ENCODE results near the gene VPS33B.
A peak's percentile ranks its signal among the peaks of the same experiment; 100 is the strongest.

The VPS33B gene

DNA sequence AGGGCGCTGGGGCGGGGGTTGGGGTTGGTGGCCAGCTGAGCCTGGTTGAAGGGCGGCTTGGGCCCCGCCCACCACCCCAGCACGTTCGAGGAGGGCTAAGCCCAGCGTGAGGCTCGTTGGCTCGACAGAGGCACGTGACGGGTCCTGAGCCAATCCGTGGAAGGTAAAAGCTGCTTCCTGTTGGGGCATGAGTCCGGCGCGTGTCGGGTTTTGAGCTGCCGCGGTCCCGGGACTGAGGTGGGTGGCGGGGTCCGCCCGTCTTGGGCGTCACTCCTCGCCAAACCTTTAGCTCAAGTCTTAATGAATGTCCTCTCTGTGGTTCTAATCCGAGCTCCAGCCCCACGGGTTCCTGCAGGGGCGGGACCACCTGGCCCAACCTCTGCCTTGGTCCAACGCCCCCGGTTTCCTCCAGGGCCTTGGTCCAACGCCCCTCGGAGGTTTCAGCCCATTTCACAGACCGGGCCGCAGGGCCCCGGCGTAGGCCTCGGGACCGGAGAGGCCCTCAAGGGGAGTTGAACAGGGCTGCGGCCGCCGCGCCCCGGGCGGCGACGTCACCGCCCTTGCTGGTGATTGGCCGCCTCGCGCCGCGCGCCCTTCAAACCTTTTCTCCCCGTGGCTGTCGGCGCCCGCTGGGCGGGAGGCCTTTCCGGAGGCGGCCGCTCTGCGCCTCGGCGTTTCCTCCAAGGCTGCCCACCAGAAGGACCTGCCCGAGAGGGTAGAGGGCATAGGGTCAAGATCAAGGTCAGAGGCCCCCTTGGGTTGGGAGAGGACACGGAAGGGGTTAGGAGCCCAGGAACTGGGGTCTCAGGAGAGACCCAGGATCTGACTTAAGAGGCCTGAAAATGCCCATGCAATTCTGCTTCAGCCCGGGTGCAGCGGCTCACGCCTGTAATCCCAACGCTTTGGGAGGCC is 67.4 kb downstream of the VPS33B start, which contains the start of gene RCCD1:
Gene RCCD1, plus strand, starts transcription at position 173 of the 912 bp plus-strand sequence. CDS start 1,851 bp downstream, outside the sequence.
- no peaks in the 10 kb centered on the region for H3K27me3 ChIP-seq
- H4K20me1 ChIP-seq = peaks cover 38% of the 10 kb centered on the region
- peaks cover 64% of the 10 kb centered on the region for H3K36me3 ChIP-seq
- H3K9ac ChIP-seq = peak within 1 kb of the TSS; percentile 95
- H3K4me2 ChIP-seq = peak within 1 kb of the TSS; percentile 97
- H3K9me3 ChIP-seq = no peaks in the 10 kb centered on the region
- peak within 1 kb of the TSS; percentile 87 for H3K4me3 ChIP-seq
- peak within 1 kb of the TSS; percentile 97 for H3K27ac ChIP-seq
- peaks cover 39% of the 10 kb centered on the region for H3K4me1 ChIP-seq
- TF ChIP-seq Cebpa-rat (IDR thresholded peaks at IDR 0.05) = no peak

DNA sequence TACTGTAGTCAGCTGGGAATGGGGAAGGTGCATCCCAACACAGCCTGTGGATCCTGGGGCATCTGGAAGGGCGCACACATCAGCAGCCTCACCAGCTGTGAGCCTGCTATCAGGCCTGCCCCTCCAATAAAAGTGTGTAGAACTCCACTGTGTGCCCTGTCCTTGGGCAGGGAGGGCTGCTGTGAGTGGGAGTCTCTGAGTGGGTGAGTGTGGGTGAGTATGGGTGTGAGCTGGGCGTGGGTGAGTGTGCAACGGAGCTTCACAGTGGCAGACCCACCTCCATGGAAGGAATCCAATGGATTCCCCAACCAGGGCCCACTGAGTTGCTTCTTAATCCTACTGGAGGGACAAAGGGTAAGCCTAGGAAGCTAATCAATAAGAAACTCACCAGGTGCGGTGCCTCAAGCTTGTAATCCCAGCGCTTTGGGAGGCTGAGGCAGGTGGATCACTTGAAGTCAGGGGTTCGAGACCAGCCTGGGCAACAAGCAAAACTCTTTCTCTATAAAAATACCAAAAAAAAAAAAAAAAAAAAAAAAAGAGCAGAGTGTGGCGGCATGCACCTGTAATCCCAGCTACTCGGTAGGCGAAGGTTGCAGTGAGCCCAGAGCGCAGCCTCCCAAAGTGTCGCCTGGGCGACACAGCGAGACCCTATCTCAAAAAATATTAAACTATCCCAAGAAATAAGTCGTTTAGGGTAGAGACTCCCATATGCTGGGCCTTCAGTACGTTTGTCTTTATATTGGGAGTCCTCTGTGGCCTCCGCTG is 68.3 kb downstream of the VPS33B start:
- H3K9me3 ChIP-seq = no peaks in the 10 kb centered on the region
- peaks cover 69% of the 10 kb centered on the region for H3K36me3 ChIP-seq
- H4K20me1 ChIP-seq = peaks cover 38% of the 10 kb centered on the region
- no peaks in the 10 kb centered on the region for H3K27me3 ChIP-seq
- H3K4me3 ChIP-seq = peak overlapping the region; percentile 87
- no peak overlapping the region for H3K27ac ChIP-seq
- H3K4me2 ChIP-seq = peak overlapping the region; percentile 97
- no peak overlapping the region; the same call in 1 of the 2 replicates for H3K9ac ChIP-seq
- H3K4me1 ChIP-seq = peaks cover 34% of the 10 kb centered on the region
- TF ChIP-seq Cebpa-rat (IDR thresholded peaks at IDR 0.05) = no peak

DNA sequence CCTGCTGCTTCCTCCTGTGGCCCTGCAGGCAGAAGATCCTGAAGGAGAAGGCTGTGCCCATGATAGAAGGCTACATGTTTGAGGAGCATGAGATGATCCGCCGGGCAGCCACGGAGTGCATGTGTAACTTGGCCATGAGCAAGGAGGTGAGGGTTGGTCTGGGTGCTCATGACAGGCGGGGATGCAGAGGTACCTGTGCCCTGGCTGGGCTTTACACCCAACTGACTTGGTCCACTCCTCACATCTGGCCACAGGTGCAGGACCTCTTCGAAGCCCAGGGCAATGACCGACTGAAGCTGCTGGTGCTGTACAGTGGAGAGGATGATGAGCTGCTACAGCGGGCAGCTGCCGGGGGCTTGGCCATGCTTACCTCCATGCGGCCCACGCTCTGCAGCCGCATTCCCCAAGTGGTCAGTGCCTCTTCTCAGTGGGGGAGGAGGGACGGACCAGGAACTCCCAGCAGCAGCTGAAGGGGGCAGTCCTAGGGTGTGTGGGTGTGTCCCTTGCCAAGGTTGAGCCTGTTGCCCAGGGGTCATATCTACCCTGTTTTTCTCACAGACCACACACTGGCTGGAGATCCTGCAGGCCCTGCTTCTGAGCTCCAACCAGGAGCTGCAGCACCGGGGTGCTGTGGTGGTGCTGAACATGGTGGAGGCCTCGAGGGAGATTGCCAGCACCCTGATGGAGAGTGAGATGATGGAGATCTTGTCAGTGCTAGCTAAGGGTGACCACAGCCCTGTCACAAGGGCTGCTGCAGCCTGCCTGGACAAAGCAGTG is 69.3 kb downstream of the VPS33B start:
- H3K4me3 ChIP-seq = no peak overlapping the region
- H3K27ac ChIP-seq = no peak overlapping the region
- H3K4me1 ChIP-seq = peaks cover 34% of the 10 kb centered on the region
- peaks cover 37% of the 10 kb centered on the region for H4K20me1 ChIP-seq
- no peaks in the 10 kb centered on the region for H3K27me3 ChIP-seq
- no peak overlapping the region for H3K4me2 ChIP-seq
- no peak overlapping the region for H3K9ac ChIP-seq
- peaks cover 73% of the 10 kb centered on the region for H3K36me3 ChIP-seq
- no peaks in the 10 kb centered on the region for H3K9me3 ChIP-seq
- TF ChIP-seq Cebpa-rat (IDR thresholded peaks at IDR 0.05) = no peak

DNA sequence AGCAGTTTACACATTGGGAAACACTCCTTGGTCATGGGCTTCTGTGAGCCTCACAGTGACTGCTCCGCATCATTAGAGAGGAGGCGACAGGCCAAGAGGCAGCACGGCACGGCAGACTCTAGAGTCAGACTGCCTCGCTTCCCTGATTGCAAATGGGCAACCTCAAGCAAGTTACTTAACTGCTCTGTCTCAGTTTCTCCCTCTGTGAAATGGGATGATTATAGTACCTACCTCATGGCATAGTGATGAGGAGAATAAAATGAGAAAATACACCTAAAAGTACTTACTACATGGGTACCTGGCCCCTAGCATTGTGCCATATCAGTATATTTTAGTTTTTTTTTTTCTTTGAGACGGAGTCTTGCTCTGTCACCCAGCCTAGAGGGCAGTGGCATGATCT is 71.7 kb downstream of the VPS33B start:
- Histone ChIP-seq H3K27me3 (no peaks in the 10 kb centered on the region), H3K4me1 (peaks cover 16% of the 10 kb centered on the region), H3K4me3 (no peak overlapping the region), H3K36me3 (peaks cover 86% of the 10 kb centered on the region), H3K27ac (no peak overlapping the region), H3K9ac (no peak overlapping the region), H3K9me3 (no peaks in the 10 kb centered on the region), H3K4me2 (no peak overlapping the region), H4K20me1 (peaks cover 31% of the 10 kb centered on the region)
- TF ChIP-seq Cebpa-rat (IDR thresholded peaks at IDR 0.05) = no peak

DNA sequence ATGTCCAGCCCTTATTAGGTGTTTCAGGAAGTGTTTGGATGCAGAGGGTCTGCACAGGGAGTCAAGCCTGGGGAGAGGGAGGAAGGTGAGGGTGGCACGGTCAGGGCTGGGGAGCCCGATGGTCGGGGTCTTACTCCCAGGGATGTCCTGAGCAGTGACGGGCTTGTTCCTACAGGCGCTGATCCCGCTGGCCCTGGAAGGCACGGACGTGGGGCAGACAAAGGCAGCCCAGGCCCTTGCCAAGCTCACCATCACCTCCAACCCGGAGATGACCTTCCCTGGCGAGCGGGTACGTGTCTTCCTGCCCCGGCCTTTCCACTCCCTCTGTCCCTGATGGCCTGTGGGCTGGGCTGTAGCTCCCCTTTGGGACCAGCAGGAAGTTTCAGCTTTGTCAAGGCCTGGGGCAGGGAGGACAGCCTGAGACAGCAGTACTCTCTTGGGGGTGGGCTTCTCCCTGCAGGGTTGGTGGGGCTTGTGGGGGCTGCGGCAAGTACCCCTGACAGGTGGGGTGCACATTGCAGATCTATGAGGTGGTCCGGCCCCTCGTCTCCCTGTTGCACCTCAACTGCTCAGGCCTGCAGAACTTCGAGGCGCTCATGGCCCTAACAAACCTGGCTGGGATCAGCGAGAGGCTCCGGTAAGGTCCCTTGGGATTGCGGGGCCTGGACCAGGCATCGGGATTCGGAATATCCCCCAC is 72.3 kb downstream of the VPS33B start:
- H3K9me3 ChIP-seq = no peaks in the 10 kb centered on the region
- H4K20me1 ChIP-seq = peaks cover 26% of the 10 kb centered on the region
- no peaks in the 10 kb centered on the region for H3K27me3 ChIP-seq
- peaks cover 91% of the 10 kb centered on the region for H3K36me3 ChIP-seq
- no peak overlapping the region for H3K4me3 ChIP-seq
- no peak overlapping the region for H3K9ac ChIP-seq
- no peak for TF ChIP-seq Cebpa-rat (IDR thresholded peaks at IDR 0.05)
- H3K27ac ChIP-seq = no peak overlapping the region
- no peak overlapping the region for H3K4me2 ChIP-seq
- H3K4me1 ChIP-seq = peaks cover 10% of the 10 kb centered on the region
